Left forelimb (tissue), 1 donor: Measurements from ENCODE around the gene U2AF2.
"Not testable (repeated sequence)": the region's sequence is repeated elsewhere in the genome, so short reads cannot be mapped to it uniquely, and the experiment has no call there.

ENCODE experiments used
- DNase-seq: peaks from one replicate; pipeline ENCODE4 v3.0.0-alpha.2; 2018; ENCODE audit warnings: low spot score

The U2AF2 gene

DNA sequence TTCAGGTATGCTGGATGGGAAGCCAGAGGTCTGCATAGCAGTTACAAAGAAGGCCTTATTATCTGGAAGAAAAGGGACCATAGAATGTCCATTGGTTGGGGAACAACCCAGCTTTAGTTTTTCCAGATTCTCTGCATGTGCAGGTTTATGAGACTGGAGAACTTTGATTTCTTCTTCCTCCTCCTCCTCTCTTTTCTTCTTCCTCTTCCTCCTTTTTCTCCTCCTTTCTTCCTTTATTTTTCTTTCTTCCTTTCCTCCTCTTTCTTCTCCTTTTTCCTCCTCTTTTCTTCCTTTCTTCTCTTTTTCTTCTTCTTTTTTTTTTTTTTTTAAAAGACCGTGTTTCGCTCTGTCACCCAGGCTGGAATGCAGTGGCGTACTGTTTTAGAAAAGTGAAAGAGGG lies 51.1 kb downstream of the U2AF2 start:
- DNase-seq: no peak

- no peak for DNase-seq
Observed at GRCh38 chr19:55711719-55712118, 56.9 kb downstream of the U2AF2 start.

DNA sequence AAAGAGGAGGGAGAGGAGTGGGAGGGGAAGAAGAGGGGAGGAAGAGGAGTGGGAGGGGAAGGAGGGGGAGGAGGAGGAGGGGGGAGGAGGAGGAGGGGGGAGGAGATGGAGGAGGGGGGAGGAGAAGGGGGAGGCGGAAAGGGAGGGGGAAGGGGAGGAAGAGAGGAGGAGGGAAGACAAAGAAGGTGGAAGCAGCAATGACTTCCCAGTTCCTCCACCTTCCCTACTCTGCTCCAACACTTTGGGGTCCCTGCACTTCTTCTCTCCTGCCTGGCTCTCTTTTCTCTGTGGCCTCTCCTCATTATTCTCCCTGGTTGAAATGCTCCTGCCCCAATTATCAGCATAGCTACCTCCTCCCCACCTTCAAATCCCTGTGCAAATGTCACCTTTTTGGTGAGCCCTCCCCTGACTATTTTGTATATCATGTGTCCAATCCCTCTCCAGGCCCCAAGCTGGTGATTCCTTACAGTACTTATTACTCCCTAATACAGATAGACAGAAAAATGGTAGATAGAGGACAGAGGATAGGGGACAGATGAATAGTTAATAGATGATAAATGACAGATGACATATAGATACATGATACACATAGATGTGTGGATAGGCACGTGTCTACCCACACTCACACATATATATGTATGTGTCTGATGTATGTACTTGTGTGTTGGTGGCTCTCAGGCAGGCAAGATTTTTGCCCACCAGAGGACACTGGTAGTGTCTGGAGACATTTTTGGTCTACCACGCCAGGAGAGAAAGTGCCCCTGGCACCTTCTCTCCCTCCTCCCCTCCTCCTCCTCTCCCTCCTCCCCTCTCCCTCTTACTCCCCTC lies 58.2 kb downstream of the U2AF2 start:
- no peak for DNase-seq

GRCh38 chr19:55716531-55716930 lies 61.7 kb downstream of the U2AF2 start:
- no peak for DNase-seq

DNA sequence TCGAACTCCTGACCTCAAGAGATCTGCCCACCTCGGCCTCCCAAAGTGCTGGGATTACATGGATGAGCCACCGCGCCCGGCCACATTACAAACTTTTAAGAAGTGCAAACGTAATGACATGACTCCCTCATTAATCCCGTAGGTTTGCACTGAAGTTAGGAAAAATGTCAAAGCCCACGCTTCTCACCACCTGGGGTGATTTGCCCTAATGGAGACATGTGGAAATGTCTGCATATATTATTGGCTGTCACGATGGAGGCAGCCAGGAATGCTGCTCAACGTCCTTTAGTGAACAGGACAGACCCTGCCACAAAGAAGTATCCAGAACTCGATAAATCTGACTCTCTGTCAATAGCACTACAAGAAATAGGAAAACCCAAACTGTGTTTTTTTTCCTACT lies 62.4 kb downstream of the U2AF2 start:
- DNase-seq: no peak

DNA sequence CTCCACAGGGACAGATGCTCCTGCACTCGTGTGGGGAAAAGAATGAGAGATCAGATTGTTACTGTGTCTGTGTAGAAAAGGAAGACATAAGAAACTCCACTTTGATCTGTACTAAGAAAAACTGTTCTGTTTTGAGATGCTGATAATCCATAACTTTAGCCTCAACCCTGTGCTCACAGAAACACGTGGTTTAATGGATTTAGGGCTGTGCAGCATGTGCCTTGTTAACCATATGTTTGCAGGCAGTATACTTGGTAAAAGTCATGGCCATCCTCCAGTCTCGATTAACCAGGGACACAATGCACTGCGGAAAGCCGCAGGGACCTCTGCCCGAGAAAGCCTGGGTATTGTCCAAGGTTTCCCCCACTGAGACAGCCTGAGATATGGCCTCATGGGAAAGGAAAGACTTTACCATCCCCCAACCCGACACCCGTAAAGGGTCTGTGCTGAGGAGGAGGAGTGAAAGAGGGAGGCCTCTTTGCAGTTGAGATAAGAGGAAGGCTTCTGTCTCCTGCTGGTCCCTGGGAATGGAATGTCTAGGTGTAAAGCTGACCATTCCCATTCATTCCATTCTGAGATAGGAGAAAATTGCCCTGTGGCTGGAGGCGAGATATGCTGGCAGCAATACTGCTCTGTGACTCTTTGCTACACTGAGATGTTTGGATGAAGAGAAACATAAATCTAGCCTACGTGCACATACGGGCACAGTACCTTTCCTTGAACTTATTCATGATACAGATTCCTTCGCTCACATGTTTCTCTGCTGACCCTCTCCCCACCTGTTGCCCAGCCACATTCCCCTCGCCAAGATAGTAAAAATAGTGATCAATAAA lies 63.3 kb downstream of the U2AF2 start:
- DNase-seq: not testable (repeated sequence)

- DNase-seq: no peak
Observed at GRCh38 chr19:55720214-55720746, 65.4 kb downstream of the U2AF2 start.

DNA sequence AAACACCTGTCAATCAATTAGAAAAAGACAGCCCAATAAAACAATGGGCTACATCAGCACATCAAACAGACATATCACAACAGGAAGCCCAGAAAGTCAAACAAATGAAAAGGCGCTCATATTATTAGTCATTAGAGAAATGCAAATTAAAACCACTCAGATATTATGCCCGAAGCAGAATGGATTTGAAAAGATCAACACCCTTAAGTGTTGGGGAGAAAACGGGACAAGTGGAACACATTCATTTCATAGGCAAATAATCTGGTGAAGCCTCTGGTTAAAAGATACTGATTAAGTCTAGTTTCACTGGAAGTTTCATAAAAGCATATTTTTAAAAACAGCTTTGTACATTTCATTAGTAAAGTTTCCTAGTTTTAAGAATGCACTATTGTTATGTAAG lies 66.0 kb downstream of the U2AF2 start:
- DNase-seq: no peak

DNA sequence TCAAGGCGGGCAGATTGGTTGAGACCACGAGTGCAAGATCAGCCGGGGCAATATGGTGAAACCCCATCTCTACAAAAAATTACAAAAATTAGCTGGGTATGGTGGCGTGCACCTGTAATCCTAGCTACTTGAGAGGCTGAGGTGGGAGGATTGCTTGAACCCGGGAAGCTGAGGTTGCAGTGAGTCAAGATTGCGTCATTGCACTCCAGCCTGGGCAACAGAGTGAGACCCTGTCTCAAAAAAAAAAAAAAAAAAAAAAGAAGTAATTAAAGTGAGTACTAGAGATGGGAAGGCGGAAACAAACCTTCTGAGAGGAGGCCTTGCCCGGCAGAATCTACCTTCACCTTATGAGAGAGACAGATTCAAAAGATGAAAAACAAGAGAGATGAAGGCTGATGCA lies 68.7 kb downstream of the U2AF2 start:
- no peak for DNase-seq
